Epithelial cell of proximal tubule (primary cell): ENCODE measurements around the gene JAM3. TPM values are rescaled to one million over a fixed set of nuclear protein-coding genes. Genes with fewer than 3 reads are reported as not detected.

ENCODE experiments used
- DNase-seq: peaks from one replicate; pipeline ENCODE4 v3.0.0-alpha.2; 2011; ENCODE audit warnings: low read depth
- H3K4me3 ChIP-seq: 2 replicates; pipeline ENCODE4 v1.5.1; 2011; ENCODE audit warnings: low read depth, mild to moderate bottlenecking, low read length
- total RNA-seq: library from RNA; depleted of rRNA; stranded (reverse); fragments of >200 nt; gene quantifications from 2 replicates; pipeline ENCODE4 v1.2.3, GENCODE V29; 2015
- TF ChIP-seq, protein P1 (sequence below): conservative IDR thresholded peaks from 2 replicates; pipeline ENCODE4 v1.5.1; 2012; ENCODE audit warnings: low read depth, mild to moderate bottlenecking, low read length

JAM3 gene
- total RNA-seq, 1 donor from 2014 or later, result 22.0 TPM

DNA sequence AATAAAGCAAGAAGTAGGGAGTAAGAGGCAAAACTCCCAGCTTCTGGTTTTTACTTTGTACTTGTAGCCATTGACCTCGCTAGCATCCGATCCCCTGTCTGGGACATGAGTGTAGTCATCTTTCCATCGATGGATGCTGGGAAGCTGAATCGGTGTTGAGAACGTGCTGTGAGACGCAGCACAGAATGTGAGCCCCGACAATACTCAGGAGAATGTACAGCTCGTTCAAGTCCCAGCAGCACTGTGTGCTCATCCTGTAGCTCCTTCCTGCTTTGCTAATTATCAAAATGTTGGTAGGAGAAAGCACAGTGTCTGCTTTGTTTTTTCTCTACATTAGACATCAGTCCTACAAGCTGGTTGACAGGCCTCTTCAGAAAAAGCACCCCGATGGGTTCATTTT, 56.6 kb downstream of the JAM3 start:
- no peak overlapping the region for H3K4me3 ChIP-seq
- DNase-seq, result no peak
- TF ChIP-seq, protein P1, sequence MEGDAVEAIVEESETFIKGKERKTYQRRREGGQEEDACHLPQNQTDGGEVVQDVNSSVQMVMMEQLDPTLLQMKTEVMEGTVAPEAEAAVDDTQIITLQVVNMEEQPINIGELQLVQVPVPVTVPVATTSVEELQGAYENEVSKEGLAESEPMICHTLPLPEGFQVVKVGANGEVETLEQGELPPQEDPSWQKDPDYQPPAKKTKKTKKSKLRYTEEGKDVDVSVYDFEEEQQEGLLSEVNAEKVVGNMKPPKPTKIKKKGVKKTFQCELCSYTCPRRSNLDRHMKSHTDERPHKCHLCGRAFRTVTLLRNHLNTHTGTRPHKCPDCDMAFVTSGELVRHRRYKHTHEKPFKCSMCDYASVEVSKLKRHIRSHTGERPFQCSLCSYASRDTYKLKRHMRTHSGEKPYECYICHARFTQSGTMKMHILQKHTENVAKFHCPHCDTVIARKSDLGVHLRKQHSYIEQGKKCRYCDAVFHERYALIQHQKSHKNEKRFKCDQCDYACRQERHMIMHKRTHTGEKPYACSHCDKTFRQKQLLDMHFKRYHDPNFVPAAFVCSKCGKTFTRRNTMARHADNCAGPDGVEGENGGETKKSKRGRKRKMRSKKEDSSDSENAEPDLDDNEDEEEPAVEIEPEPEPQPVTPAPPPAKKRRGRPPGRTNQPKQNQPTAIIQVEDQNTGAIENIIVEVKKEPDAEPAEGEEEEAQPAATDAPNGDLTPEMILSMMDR, result no peak

DNA sequence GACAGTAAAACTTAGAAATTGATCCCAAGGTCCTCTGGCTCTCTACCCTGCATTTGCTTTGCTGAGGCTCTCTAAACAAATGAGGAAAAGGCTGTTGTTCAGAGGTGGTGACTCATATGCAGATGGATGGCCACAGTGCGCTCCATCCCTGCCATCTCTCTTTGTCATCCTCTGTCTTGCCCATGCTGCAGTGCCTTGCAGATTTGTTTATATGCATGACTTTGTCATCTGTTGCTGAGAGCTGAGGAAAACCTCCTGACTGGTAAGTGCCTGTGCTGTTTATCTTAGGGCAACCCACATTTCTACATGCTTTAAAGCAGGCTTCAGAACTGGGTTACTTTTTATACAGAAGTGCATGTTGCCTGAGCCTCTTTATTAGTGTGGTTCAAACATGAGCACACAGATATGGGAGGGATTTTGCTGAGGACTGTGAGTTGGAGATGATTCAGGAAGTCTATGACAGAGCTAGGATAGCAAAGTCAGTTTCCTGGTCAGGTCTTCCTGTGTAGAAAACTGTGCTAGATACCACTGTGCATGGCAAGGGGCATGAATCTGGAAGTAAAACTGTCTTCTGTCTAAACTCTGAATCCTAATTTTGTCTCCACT, 57.4 kb downstream of the JAM3 start:
- H3K4me3 ChIP-seq, result no peak overlapping the region
- TF ChIP-seq, protein P1, result no peak
- DNase-seq, result no peak

DNA sequence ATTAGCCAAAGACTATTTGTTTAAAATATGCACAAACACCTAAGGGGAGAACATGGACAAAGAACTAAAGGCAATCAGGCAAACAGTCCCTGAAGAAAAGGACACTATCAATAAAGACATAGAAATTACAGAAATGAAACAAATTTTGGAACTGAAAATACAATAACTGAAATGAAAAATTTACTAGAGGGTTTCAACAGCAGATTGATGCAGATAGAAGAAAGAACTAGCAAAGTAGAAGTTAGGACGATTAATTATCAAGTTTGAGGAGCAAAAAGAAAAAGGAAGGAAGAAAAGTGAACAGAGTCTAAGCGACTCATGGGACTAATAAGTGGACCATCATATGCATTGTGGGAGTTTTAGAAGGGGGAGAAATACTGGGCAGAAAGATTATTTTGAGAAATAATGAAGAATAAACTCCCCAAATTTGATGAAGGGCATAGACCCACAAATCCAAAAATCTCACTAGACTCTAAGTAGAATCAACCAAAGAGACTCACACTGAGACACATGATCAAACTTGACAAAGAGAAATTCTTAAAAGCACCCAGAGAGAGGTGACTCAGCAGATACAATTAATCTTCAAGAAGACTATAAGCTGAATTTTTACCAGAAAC, 62.9 kb downstream of the JAM3 start:
- no peak overlapping the region for H3K4me3 ChIP-seq
- TF ChIP-seq, protein P1, result no peak
- no peak for DNase-seq

DNA sequence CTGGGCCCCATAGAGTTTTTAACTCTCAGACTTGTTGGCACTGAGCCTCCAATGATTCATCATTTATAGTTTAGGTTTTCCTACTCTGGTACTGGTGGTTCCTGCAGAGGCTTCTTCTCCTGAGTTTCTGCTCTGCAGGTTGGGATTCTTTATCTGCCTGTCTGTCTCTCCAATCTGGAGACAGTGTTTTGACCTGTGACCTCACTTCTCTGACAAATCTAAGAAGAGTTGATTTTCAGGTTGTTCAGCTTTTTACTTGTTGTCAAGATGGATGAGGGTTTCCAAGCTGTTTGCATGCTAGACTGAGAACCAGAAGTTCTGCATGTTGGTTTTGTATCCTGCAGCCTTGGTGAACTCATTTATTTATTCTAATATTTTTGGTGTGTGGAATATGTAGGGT, 63.9 kb downstream of the JAM3 start:
- H3K4me3 ChIP-seq, result no peak overlapping the region
- no peak for DNase-seq
- TF ChIP-seq, protein P1, result no peak

DNA sequence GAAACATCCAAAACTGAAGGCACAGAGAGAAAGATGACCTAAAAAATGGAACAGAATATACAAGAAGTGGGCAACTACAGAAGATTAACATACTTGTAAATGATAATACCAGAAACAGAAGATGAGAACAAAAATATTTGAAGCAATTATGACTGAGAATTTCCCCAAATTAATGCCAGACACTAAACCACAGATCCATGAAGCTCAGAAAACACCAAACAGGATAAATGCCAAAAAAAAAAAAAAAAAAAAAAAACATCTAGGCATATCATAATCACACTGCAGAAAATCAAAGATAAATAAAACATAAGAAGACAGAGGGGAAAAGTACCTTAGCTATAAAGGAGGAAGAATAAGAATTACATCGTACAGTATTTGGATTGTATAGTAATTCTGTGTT, 65.3 kb downstream of the JAM3 start:
- TF ChIP-seq, protein P1, result no peak

DNA sequence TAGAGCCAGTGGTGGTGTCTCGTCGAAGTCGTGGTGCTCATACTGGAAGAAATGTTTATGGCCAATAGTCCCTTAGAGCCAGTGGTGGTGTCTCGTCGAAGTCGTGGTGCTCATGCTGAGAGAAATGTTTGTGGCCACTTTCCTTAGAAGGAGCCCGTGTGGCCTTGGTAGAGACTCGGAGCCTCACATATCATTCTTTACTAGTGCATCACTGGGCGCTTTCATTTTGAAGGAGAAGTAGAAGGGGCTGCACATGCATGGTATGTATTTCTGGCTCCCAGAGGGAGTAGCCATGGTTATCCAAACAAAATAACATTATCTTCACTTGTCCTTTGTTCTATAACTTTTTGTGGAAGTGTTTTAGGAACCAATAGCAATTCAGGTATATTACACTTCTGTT, 69.5 kb downstream of the JAM3 start:
- DNase-seq, result no peak
- no peak overlapping the region for H3K4me3 ChIP-seq
- TF ChIP-seq, protein P1, result no peak

More for the DNA sequence above, 65.3 kb downstream of the JAM3 start:
- DNase-seq, result no peak
- H3K4me3 ChIP-seq, result no peak overlapping the region

DNA sequence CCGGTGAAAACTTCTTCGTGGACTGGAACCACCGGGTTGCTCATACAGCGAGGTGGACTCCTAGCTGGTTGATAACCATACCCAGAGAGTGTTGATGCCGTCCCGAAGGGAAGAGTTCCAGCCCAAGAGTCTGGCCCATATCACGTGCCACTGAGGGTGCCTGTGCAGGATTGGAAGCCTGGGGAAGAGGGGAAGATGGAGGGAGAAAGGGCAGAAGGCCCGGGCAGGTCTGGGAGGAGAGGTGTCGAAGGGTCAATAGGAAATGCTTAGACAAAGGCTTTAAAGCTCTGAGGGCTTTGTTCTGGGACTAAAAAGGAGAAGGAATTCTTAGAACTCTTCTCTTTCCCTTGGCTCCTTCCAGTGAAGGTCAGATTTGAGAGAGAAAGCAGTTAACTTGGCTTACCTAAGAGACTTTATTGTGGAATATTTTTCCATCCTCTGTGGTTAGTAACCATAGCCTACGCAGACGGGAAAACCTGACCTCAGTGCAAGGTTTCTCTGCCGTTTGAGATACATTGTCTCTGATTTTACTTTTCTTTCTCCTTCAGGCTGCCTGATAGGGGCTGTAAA, 70.5 kb downstream of the JAM3 start:
- DNase-seq, result no peak
- TF ChIP-seq, protein P1, result no peak

More for the DNA sequence above, 70.5 kb downstream of the JAM3 start:
- no peak overlapping the region for H3K4me3 ChIP-seq
